HepG2 (cell line): ENCODE data around the gene DNAJC5. TPM values are rescaled to one million over a fixed set of nuclear protein-coding genes. Genes with fewer than 3 reads are reported as not detected.
A peak's percentile ranks its signal among the peaks of the same experiment; 100 is the strongest.

Experiments used
- CCAR2 ChIP-seq: fragments of 200-400 bp; formaldehyde crosslinking; optimal IDR thresholded peaks from 2 replicates; pipeline ENCODE3; 2018; ENCODE audit warnings: low read depth, mild to moderate bottlenecking, low read length, moderate library complexity
- MYC ChIP-seq: sonication (generic); formaldehyde crosslinking; IDR thresholded peaks from 2 replicates; pipeline ENCODE4 v1.9.0; 2021; ENCODE audit warnings: missing genetic modification reagents, borderline replicate concordance
- NFIB ChIP-seq: sonication (generic); formaldehyde crosslinking; IDR thresholded peaks from 2 replicates; pipeline ENCODE4 v1.9.0; 2021; ENCODE audit warnings: missing genetic modification reagents, mild to moderate bottlenecking, borderline replicate concordance
- SP4 ChIP-seq: sonication (generic); formaldehyde crosslinking; IDR thresholded peaks from 2 replicates; pipeline ENCODE4 v1.8.1; 2023; ENCODE audit warnings: mild to moderate bottlenecking, missing genetic modification reagents
- ZBTB7B ChIP-seq: sonication (generic); formaldehyde crosslinking; IDR thresholded peaks from 2 replicates; pipeline ENCODE4 v1.4.0; 2020; ENCODE audit warnings: missing genetic modification reagents
- ZFP1 ChIP-seq: IDR thresholded peaks from 2 replicates; pipeline ENCODE4 v1.6.1; 2016
- ZMYM4 ChIP-seq: sonication (generic); formaldehyde crosslinking; IDR thresholded peaks from 2 replicates; pipeline ENCODE4 v1.8.1; 2023; ENCODE audit warnings: mild to moderate bottlenecking, missing genetic modification reagents
- ZNF30 ChIP-seq: sonication (generic); formaldehyde crosslinking; IDR thresholded peaks from 2 replicates; pipeline ENCODE4 v1.5.0; 2020; ENCODE audit warnings: mild to moderate bottlenecking, missing genetic modification reagents
- ZNF891 ChIP-seq: sonication (generic); formaldehyde crosslinking; IDR thresholded peaks from 2 replicates; pipeline ENCODE4 v1.5.0; 2020; ENCODE audit warnings: mild to moderate bottlenecking, missing genetic modification reagents
- polyA plus RNA-seq, 8 experiments: library from polyadenylated mRNA; depleted of rRNA in 3 of 8; stranded (reverse) in 7 of 8; unstranded in 1 of 8; fragments of >200 nt; fragmentation: Illumina TruSeq in 4 of 8; extraction: Trizol in 4 of 8; gene quantifications; 2 replicates each; pipeline versions ENCODE4 v1.2.1 to v1.2.3, GENCODE V29; 2011 to 2016; ENCODE audit warnings: low read depth in 4 of 8, missing spikeins in 1 of 8, mixed read lengths in 1 of 8; ENCODE audit not compliant: insufficient read depth in 1 of 8
- total RNA-seq, 5 experiments: library from RNA; depleted of rRNA; stranded (reverse); fragments of >200 nt; fragmentation: Illumina TruSeq; extraction: Trizol; gene quantifications; 2 replicates each; pipeline ENCODE4 v1.2.3, GENCODE V29; 2016; ENCODE audit warnings: low read depth in 1 of 5
- TF ChIP-seq, protein P1 (sequence below): IDR thresholded peaks from 2 replicates; pipeline ENCODE4 v1.6.1; 2018; ENCODE audit warnings: missing genetic modification reagents, mild to moderate bottlenecking, missing compliant biosample characterization
- TF ChIP-seq, protein P2 (sequence below): sonication (generic); formaldehyde crosslinking; IDR thresholded peaks from 2 replicates; pipeline ENCODE4 v1.5.0; 2020; ENCODE audit warnings: mild to moderate bottlenecking, missing genetic modification reagents, borderline replicate concordance
- TF ChIP-seq, protein P3 (sequence below): sonication (generic); formaldehyde crosslinking; IDR thresholded peaks from 2 replicates; pipeline ENCODE4 v1.4.0; 2020; ENCODE audit warnings: missing genetic modification reagents
- TF ChIP-seq, protein P4 (sequence below): sonication (generic); formaldehyde crosslinking; IDR thresholded peaks from 2 replicates; pipeline ENCODE4 v1.4.0; 2020; ENCODE audit warnings: missing genetic modification reagents

The DNAJC5 gene
- total and polyA plus RNA-seq, 2 of the 13 experiments (the other 11 are each of a cell fraction or from before 2014, with no cell fraction given) = 42.8 to 64.5 TPM

DNA sequence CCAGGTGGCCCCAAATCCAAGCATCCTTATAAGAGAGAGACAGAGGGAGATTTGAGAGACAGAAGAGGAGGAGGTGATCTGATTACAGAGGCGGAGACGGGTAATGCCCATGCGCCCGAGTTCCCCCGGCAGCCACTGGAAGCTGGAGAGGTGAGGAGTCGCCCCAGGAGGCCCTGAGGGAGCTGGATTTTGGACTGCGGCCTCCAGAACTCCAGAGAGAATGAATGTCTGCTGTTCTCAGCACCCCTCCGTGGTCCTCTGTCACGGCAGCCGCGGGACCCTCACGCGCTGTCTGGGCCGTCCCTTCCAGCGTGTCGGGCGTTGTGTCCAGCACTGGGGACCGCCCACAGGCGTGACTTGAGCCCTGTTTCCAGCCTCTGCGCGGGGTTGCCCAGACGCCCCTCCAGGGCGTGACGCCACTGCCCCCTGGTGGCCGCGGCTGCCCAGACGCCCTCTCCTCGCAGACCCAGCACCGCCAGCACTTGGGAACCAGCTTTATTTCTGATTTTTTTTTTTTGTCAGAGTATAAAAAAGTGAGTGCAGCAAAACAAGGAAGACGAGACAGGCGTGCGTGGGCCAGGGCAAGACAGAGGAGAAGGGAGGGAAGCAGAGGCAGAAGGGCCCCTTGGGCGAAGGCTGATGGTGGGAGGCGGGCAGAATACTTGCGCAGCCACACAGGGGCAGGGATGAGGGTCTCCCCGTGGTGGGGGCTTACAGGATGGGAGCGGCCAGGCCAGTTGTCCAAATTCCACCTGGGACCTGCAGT, 78.9 kb downstream of the DNAJC5 start (continued):
- TF ChIP-seq CCAR2 = no peak
- TF ChIP-seq MYC (CRISPR knock-in tag) = peak; percentile 94
- TF ChIP-seq ZBTB7B (CRISPR knock-in tag) = peak; percentile 94
- no peak for TF ChIP-seq NFIB (CRISPR knock-in tag)
- TF ChIP-seq ZNF30 (CRISPR knock-in tag) = peak; percentile 62; the same call in 1 of the 2 replicates
- TF ChIP-seq, protein P1, sequence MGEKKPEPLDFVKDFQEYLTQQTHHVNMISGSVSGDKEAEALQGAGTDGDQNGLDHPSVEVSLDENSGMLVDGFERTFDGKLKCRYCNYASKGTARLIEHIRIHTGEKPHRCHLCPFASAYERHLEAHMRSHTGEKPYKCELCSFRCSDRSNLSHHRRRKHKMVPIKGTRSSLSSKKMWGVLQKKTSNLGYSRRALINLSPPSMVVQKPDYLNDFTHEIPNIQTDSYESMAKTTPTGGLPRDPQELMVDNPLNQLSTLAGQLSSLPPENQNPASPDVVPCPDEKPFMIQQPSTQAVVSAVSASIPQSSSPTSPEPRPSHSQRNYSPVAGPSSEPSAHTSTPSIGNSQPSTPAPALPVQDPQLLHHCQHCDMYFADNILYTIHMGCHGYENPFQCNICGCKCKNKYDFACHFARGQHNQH (CRISPR knock-in tag) = peak; percentile 94
- TF ChIP-seq ZMYM4 = peak; percentile 43; the same call in 1 of the 2 replicates
- TF ChIP-seq ZFP1 (CRISPR knock-in tag) = peak; percentile 77; the same call in 1 of the 2 replicates
- TF ChIP-seq, protein P2, sequence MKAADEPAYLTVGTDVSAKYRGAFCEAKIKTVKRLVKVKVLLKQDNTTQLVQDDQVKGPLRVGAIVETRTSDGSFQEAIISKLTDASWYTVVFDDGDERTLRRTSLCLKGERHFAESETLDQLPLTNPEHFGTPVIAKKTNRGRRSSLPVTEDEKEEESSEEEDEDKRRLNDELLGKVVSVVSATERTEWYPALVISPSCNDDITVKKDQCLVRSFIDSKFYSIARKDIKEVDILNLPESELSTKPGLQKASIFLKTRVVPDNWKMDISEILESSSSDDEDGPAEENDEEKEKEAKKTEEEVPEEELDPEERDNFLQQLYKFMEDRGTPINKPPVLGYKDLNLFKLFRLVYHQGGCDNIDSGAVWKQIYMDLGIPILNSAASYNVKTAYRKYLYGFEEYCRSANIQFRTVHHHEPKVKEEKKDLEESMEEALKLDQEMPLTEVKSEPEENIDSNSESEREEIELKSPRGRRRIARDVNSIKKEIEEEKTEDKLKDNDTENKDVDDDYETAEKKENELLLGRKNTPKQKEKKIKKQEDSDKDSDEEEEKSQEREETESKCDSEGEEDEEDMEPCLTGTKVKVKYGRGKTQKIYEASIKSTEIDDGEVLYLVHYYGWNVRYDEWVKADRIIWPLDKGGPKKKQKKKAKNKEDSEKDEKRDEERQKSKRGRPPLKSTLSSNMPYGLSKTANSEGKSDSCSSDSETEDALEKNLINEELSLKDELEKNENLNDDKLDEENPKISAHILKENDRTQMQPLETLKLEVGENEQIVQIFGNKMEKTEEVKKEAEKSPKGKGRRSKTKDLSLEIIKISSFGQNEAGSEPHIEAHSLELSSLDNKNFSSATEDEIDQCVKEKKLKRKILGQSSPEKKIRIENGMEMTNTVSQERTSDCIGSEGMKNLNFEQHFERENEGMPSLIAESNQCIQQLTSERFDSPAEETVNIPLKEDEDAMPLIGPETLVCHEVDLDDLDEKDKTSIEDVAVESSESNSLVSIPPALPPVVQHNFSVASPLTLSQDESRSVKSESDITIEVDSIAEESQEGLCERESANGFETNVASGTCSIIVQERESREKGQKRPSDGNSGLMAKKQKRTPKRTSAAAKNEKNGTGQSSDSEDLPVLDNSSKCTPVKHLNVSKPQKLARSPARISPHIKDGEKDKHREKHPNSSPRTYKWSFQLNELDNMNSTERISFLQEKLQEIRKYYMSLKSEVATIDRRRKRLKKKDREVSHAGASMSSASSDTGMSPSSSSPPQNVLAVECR (CRISPR knock-in tag) = peak; percentile 87
- TF ChIP-seq, protein P3, sequence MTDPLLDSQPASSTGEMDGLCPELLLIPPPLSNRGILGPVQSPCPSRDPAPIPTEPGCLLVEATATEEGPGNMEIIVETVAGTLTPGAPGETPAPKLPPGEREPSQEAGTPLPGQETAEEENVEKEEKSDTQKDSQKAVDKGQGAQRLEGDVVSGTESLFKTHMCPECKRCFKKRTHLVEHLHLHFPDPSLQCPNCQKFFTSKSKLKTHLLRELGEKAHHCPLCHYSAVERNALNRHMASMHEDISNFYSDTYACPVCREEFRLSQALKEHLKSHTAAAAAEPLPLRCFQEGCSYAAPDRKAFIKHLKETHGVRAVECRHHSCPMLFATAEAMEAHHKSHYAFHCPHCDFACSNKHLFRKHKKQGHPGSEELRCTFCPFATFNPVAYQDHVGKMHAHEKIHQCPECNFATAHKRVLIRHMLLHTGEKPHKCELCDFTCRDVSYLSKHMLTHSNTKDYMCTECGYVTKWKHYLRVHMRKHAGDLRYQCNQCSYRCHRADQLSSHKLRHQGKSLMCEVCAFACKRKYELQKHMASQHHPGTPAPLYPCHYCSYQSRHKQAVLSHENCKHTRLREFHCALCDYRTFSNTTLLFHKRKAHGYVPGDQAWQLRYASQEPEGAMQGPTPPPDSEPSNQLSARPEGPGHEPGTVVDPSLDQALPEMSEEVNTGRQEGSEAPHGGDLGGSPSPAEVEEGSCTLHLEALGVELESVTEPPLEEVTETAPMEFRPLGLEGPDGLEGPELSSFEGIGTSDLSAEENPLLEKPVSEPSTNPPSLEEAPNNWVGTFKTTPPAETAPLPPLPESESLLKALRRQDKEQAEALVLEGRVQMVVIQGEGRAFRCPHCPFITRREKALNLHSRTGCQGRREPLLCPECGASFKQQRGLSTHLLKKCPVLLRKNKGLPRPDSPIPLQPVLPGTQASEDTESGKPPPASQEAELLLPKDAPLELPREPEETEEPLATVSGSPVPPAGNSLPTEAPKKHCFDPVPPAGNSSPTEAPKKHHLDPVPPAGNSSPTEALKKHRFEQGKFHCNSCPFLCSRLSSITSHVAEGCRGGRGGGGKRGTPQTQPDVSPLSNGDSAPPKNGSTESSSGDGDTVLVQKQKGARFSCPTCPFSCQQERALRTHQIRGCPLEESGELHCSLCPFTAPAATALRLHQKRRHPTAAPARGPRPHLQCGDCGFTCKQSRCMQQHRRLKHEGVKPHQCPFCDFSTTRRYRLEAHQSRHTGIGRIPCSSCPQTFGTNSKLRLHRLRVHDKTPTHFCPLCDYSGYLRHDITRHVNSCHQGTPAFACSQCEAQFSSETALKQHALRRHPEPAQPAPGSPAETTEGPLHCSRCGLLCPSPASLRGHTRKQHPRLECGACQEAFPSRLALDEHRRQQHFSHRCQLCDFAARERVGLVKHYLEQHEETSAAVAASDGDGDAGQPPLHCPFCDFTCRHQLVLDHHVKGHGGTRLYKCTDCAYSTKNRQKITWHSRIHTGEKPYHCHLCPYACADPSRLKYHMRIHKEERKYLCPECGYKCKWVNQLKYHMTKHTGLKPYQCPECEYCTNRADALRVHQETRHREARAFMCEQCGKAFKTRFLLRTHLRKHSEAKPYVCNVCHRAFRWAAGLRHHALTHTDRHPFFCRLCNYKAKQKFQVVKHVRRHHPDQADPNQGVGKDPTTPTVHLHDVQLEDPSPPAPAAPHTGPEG (CRISPR knock-in tag) = 0 out of 2 replicates have a peak, but pooled peaks have one; percentile 65
- TF ChIP-seq, protein P4, sequence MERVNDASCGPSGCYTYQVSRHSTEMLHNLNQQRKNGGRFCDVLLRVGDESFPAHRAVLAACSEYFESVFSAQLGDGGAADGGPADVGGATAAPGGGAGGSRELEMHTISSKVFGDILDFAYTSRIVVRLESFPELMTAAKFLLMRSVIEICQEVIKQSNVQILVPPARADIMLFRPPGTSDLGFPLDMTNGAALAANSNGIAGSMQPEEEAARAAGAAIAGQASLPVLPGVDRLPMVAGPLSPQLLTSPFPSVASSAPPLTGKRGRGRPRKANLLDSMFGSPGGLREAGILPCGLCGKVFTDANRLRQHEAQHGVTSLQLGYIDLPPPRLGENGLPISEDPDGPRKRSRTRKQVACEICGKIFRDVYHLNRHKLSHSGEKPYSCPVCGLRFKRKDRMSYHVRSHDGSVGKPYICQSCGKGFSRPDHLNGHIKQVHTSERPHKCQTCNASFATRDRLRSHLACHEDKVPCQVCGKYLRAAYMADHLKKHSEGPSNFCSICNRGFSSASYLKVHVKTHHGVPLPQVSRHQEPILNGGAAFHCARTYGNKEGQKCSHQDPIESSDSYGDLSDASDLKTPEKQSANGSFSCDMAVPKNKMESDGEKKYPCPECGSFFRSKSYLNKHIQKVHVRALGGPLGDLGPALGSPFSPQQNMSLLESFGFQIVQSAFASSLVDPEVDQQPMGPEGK = peak; percentile 87
- peak; percentile 93 for TF ChIP-seq SP4 (CRISPR knock-in tag)
- TF ChIP-seq ZNF891 (CRISPR knock-in tag) = peak; percentile 73
